K562 (cell line): ENCODE results near the gene TNFAIP1. TPM values are rescaled to one million over a fixed set of nuclear protein-coding genes. Genes with fewer than 3 reads are reported as not detected.

Source experiments
- ATAC-seq: fragments of 200-7000 bp; cut with Tn5 transposase; 3 replicates; pipeline ENCODE4 v1.9.1; 2020; ENCODE audit warnings: moderate library complexity
- BruUV-seq: library from RNA; stranded (reverse); fragments of 400-500 nt; replicated peaks from 2 replicates; lab custom pipeline; 2021; lab: Mats Ljungman, UMichigan
- CTCF ChIA-PET: fragments of 300-600 bp; formaldehyde crosslinking; extraction: SDS; loops from one replicate; lab custom pipeline; 2021; ENCODE audit warnings: low intra/inter-chr PET ratio; lab: Yijun Ruan, JAX
- POLR2A ChIA-PET: fragments of 300-600, 350-650 bp; sonication (Branson Sonifier 250); formaldehyde crosslinking; extraction: SDS; loops from one replicate; lab custom pipeline; 2021; ENCODE audit warnings: antibody characterized with exemption, inconsistent platforms; lab: Yijun Ruan, JAX
- DNase-seq, 4 experiments: peaks; one replicate each; pipeline versions ENCODE4 v3.0.0 to v3.0.0-alpha.2; 2011 to 2018; ENCODE audit warnings: low spot score in 3 of 4, mixed read lengths in 3 of 4; ENCODE audit errors: extremely low read depth in 1 of 4
- FAIRE-seq: peaks from 2 replicates; lab custom pipeline; 2011; peaks lifted over from hg19 to GRCh38; lab: Jason Lieb, UNC
- H2AFZ ChIP-seq: 2 replicates; pipeline ENCODE4 v1.6.0; 2011; ENCODE audit warnings: low read depth, low read length, control low read depth, inconsistent platforms
- H3K27ac ChIP-seq: fragments of 200-600 bp; 3 replicates; pipeline ENCODE4 v1.8.0; 2011; ENCODE audit warnings: low read depth, mild to moderate bottlenecking, control low read depth, inconsistent platforms, low read length, moderate library complexity, mixed read lengths; ENCODE audit errors: extremely low read depth
- H3K27me3 ChIP-seq, 2 experiments: fragments of 300-600 bp in 1 of 2; 2 replicates in 1 of 2; 3 replicates in 1 of 2; pipeline versions ENCODE4 v1.6.0 to v1.8.0; 2011; ENCODE audit warnings: inconsistent platforms in 2 of 2, low read length in 2 of 2, mild to moderate bottlenecking in 1 of 2, mixed read lengths in 1 of 2, moderate library complexity in 1 of 2; ENCODE audit not compliant: control insufficient read depth in 2 of 2, insufficient read depth in 2 of 2
- H3K36me3 ChIP-seq: fragments of 300-600 bp; 3 replicates; pipeline ENCODE4 v1.8.0; 2011; ENCODE audit warnings: mild to moderate bottlenecking, low read length, inconsistent platforms; ENCODE audit not compliant: control insufficient read depth, insufficient read depth
- H3K4me1 ChIP-seq, 2 experiments: fragments of 200-600 bp in 1 of 2; replicated peaks in 1 of 2; 2 replicates in 1 of 2; 3 replicates in 1 of 2; pipeline versions ENCODE4 v1.5.1 to v1.8.0; 2011; ENCODE audit warnings: inconsistent platforms in 2 of 2, low read length in 2 of 2, mild to moderate bottlenecking in 1 of 2, mixed read lengths in 1 of 2, moderate library complexity in 1 of 2; ENCODE audit not compliant: control insufficient read depth in 2 of 2, insufficient read depth in 2 of 2
- H3K4me2 ChIP-seq: 2 replicates; pipeline ENCODE4 v1.6.1; 2011; ENCODE audit warnings: low read length, control low read depth, inconsistent platforms, mixed read lengths; ENCODE audit not compliant: insufficient read depth
- H3K4me3 ChIP-seq: fragments of 200-600 bp; sonication (generic), shearing (Covaris generic); 2 replicates; pipeline ENCODE4 v1.5.1; 2016; ENCODE audit warnings: control low read depth, inconsistent platforms
- H3K79me2 ChIP-seq: fragments of 200-600 bp; 3 replicates; pipeline ENCODE4 v1.8.0; 2011; ENCODE audit warnings: low read length, inconsistent platforms; ENCODE audit not compliant: control insufficient read depth, insufficient read depth
- H3K9ac ChIP-seq, 2 experiments: 2 replicates each; pipeline versions ENCODE4 v1.6.0 to v1.6.1; 2011; ENCODE audit warnings: low read depth in 2 of 2, low read length in 2 of 2, control low read depth in 1 of 2, inconsistent platforms in 1 of 2, mild to moderate bottlenecking in 1 of 2, mixed read lengths in 1 of 2; ENCODE audit not compliant: insufficient read depth in 1 of 2
- H3K9me1 ChIP-seq: one replicate; pipeline ENCODE4 v1.6.0; 2011; ENCODE audit warnings: inconsistent platforms, mild to moderate bottlenecking, low read length, moderate library complexity; ENCODE audit not compliant: control insufficient read depth, insufficient read depth
- H3K9me3 ChIP-seq: replicated peaks from 2 replicates; pipeline ENCODE4 v1.5.1; 2011; ENCODE audit warnings: low read depth, low read length, inconsistent platforms; ENCODE audit not compliant: control insufficient read depth, insufficient read depth
- H4K20me1 ChIP-seq: replicated peaks from 2 replicates; pipeline ENCODE4 v1.6.1; 2011; ENCODE audit warnings: low read length, inconsistent platforms, mixed read lengths; ENCODE audit not compliant: control insufficient read depth, insufficient read depth
- POLR2A ChIP-seq: fragments of 450-650 bp; conservative IDR thresholded peaks from 2 replicates; pipeline ENCODE4 v1.6.1; 2016
- POLR2AphosphoS2 ChIP-seq: IDR thresholded peaks from 2 replicates; pipeline ENCODE4 v1.6.1; 2012; ENCODE audit warnings: low read length, improper control_type of control experiment
- POLR2G ChIP-seq: fragments of 200-400 bp; formaldehyde crosslinking; IDR thresholded peaks from 2 replicates; pipeline ENCODE4 v1.6.1; 2017; ENCODE audit warnings: low read depth, mild to moderate bottlenecking, antibody characterized with exemption, low read length, moderate library complexity
- RBFOX2 ChIP-seq: fragments of 200-400 bp; formaldehyde crosslinking; IDR thresholded peaks from 2 replicates; pipeline ENCODE4 v1.6.1; 2017; ENCODE audit warnings: low read depth, mild to moderate bottlenecking, low read length, moderate library complexity
- SUPT5H ChIP-seq: fragments of 450-650 bp; IDR thresholded peaks from 2 replicates; pipeline ENCODE4 v1.6.1; 2016
- ZKSCAN8 ChIP-seq: fragments of 200-800 bp; sonication (Bioruptor generic); IDR thresholded peaks from 2 replicates; pipeline ENCODE4 v1.6.1; 2016; ENCODE audit warnings: missing genetic modification characterization, missing compliant biosample characterization
- WGBS: fragments of 100-300 bp; shearing (Covaris generic); methylation state at CpG from one replicate; pipeline ENCODE4 v1.1.6; 2016; ENCODE audit warnings: low coverage, mixed read lengths; ENCODE audit not compliant: insufficient coverage; ENCODE audit errors: missing lambda C conversion rate; 5-methylcytosine and 5-hydroxymethylcytosine counted together
- in situ Hi-C: fragments of 300-500 bp; cut with MboI; formaldehyde crosslinking; loops from 4 replicates; pipeline ENCODE4 v1.15.0; 2018; ENCODE audit warnings: inconsistent platforms, mixed read lengths
- intact Hi-C: fragments of 100-400 bp; cut with micrococcal nuclease; formaldehyde crosslinking; loops from 2 replicates; pipeline ENCODE4 v1.14.2; 2022
- polyA plus RNA-seq, 8 experiments: library from polyadenylated mRNA; depleted of rRNA in 4 of 8; stranded (reverse) in 5 of 8; unstranded in 3 of 8; fragments of >200 nt; fragmentation: Nextera tagmentation in 2 of 8; fragmentation: Illumina TruSeq in 1 of 8; extraction: Ambion mirVana in 2 of 8; extraction: Trizol in 1 of 8; gene quantifications; 2 replicates each; pipeline versions ENCODE4 v1.2.1 to v1.2.3, GENCODE V29; 2011 to 2014; ENCODE audit warnings: inconsistent platforms in 1 of 8, missing spikeins in 1 of 8
- total RNA-seq, 7 experiments: library from RNA; depleted of rRNA in 6 of 7; stranded (reverse); fragments of >200 nt in 6 of 7; fragmentation: Illumina TruSeq in 2 of 7; extraction: Trizol in 2 of 7; gene quantifications; 2 replicates each; pipeline versions ENCODE4 v1.2.1 to v1.2.3, GENCODE V29; 2011 to 2021; ENCODE audit warnings: low replicate concordance in 1 of 7

The TNFAIP1 gene
- total and polyA plus RNA-seq, 9 of the 15 experiments (the other 6 are each of a cell fraction or from before 2014, with no cell fraction given) = 2.1 to 20.1 (median 8.2) TPM

GRCh38 chr17:28345419-28346198 is 10.0 kb downstream of the TNFAIP1 start:
- Histone ChIP-seq H3K36me3 (peaks cover 92% of the 10 kb centered on the region), H3K9ac (no peak overlapping the region), H2AFZ (no peak overlapping the region), H4K20me1 (no peaks in the 10 kb centered on the region; the same call in none of the 2 replicates), H3K79me2 (no peaks in the 10 kb centered on the region)
- no peak for ATAC-seq
- in situ Hi-C loops (no loop called here), intact Hi-C loops (no loop called here)
- TF ChIP-seq POLR2AphosphoS2 (0 out of 2 replicates have a peak, but pooled peaks have one; percentile 17), SUPT5H (peak; percentile 31; the same call in 1 of the 2 replicates), POLR2A (peak; percentile 46; the same call in 1 of the 2 replicates), ZKSCAN8 (CRISPR knock-in tag) (no peak), RBFOX2 (peak; percentile 52), POLR2G (peak; percentile 61)
- TF ChIP-seq, all 486 proteins: peak for 5
- Histone ChIP-seq H3K27ac (no peak overlapping the region), H3K9me1 (peaks cover 2% of the 10 kb centered on the region), H3K9me3 (no peaks in the 10 kb centered on the region), H3K4me3 (no peak overlapping the region), H3K27me3 (no peaks in the 10 kb centered on the region), H3K4me1 (peaks cover 0 to 3% of the 10 kb centered on the region in 2 experiments; a peak in 1 of 5 replicates), H3K4me2 (no peak overlapping the region)
- 87% methylated on average over 13 of the region's 13 CpGs for WGBS
- ChIA-PET CTCF (no interaction called here), POLR2A (interaction anchor here (0.6 to 4.2 kb wide), 6 partner anchors 9 to 30 kb away, joined by 3 to 44 read pairs (median 6); partner anchors contain the start of genes IFT20, POLDIP2 and TNFAIP1)
- no peak for FAIRE-seq
- BruUV-seq = no TSS peak
- no peak for DNase-seq
